WERI-Rb-1 (cell line): Measurements from ENCODE around the gene TBL1XR1.
A peak's percentile ranks its signal among the peaks of the same experiment; 100 is the strongest.

ENCODE experiments used
- DNase-seq: peaks from one replicate; pipeline ENCODE4 v3.0.0-alpha.2; 2020
- H3K27ac ChIP-seq: fragments of 250-450 bp; sonication (Bioruptor Pico); 2 replicates; pipeline ENCODE4 v1.5.1; 2020; ENCODE audit warnings: mild to moderate bottlenecking, moderate library complexity
- H3K27me3 ChIP-seq: fragments of 250-450 bp; sonication (Bioruptor Pico); 2 replicates; pipeline ENCODE4 v1.5.1; 2021; ENCODE audit warnings: mild to moderate bottlenecking, low read depth, moderate library complexity; ENCODE audit not compliant: insufficient read depth, severe bottlenecking
- H3K36me3 ChIP-seq: fragments of 250-450 bp; sonication (Bioruptor Pico); 2 replicates; pipeline ENCODE4 v1.5.1; 2020; ENCODE audit warnings: mild to moderate bottlenecking, moderate library complexity
- H3K4me3 ChIP-seq: 2 replicates; pipeline ENCODE4 v1.5.1; 2011; ENCODE audit warnings: low read depth, mild to moderate bottlenecking, control low read depth, low read length
- H3K9me3 ChIP-seq: fragments of 250-450 bp; sonication (Bioruptor Pico); 2 replicates; pipeline ENCODE4 v1.5.1; 2021; ENCODE audit warnings: mild to moderate bottlenecking, moderate library complexity; ENCODE audit not compliant: severe bottlenecking
- CTCF ChIP-seq: IDR thresholded peaks from 2 replicates; pipeline ENCODE4 v1.5.1; 2011; ENCODE audit warnings: low read depth, mild to moderate bottlenecking, control low read depth, inconsistent platforms, low read length

TBL1XR1 gene

GRCh38 chr3:177197041-177197726 is at the start of gene TBL1XR1:
TBL1XR1 (minus strand) TSS chr3:177197482; CDS start chr3:177064977, 132,505 bp downstream.
- no peak for TF ChIP-seq CTCF

GRCh38 chr3:177245250-177245649 is 48.0 kb upstream of the TBL1XR1 start:
- no peaks in the 10 kb centered on the region for H3K27me3 ChIP-seq
- H3K27ac ChIP-seq: no peak overlapping the region
- no peaks in the 10 kb centered on the region for H3K9me3 ChIP-seq
- no peak overlapping the region for H3K4me3 ChIP-seq
- DNase-seq: no peak
- no peak for TF ChIP-seq CTCF
- no peaks in the 10 kb centered on the region for H3K36me3 ChIP-seq

More at GRCh38 chr3:177197041-177197726, at the start of gene TBL1XR1:
- Histone ChIP-seq H3K27me3 (no peaks in the 10 kb centered on the region), H3K9me3 (no peaks in the 10 kb centered on the region), H3K4me3 (peak within 1 kb of the TSS; percentile 99), H3K27ac (peak within 1 kb of the TSS; percentile 99), H3K36me3 (peaks cover 18% of the 10 kb centered on the region)
- peak; percentile 92 for DNase-seq

GRCh38 chr3:177244606-177245005 is 47.3 kb upstream of the TBL1XR1 start:
- no peak overlapping the region for H3K4me3 ChIP-seq
- H3K36me3 ChIP-seq: no peaks in the 10 kb centered on the region
- no peak for DNase-seq
- no peaks in the 10 kb centered on the region for H3K27me3 ChIP-seq
- H3K9me3 ChIP-seq: no peaks in the 10 kb centered on the region
- H3K27ac ChIP-seq: no peak overlapping the region
- no peak for TF ChIP-seq CTCF

- DNase-seq: no peak
- no peaks in the 10 kb centered on the region for H3K36me3 ChIP-seq
- no peak overlapping the region for H3K4me3 ChIP-seq
- H3K27me3 ChIP-seq: no peaks in the 10 kb centered on the region
- H3K27ac ChIP-seq: no peak overlapping the region
- TF ChIP-seq CTCF: no peak
- H3K9me3 ChIP-seq: no peaks in the 10 kb centered on the region
Observed at GRCh38 chr3:177238686-177239216, 41.5 kb upstream of the TBL1XR1 start.

GRCh38 chr3:177237206-177237605 is 39.9 kb upstream of the TBL1XR1 start:
- DNase-seq: no peak
- TF ChIP-seq CTCF: no peak
- Histone ChIP-seq H3K27me3 (no peaks in the 10 kb centered on the region), H3K4me3 (no peak overlapping the region), H3K36me3 (no peaks in the 10 kb centered on the region), H3K27ac (no peak overlapping the region), H3K9me3 (no peaks in the 10 kb centered on the region)
